Panc1 (cell line): Measurements from ENCODE around the gene MYLK. TPM values are rescaled to one million over a fixed set of nuclear protein-coding genes. Genes with fewer than 3 reads are reported as not detected.

Source experiments
- ATAC-seq: fragments of 200-7000 bp; cut with Tn5 transposase; 2 replicates; pipeline ENCODE4 v1.9.1; 2020; ENCODE audit warnings: mild to moderate bottlenecking, moderate library complexity
- BruUV-seq: library from RNA; stranded (reverse); fragments of 400-500 nt; replicated peaks from 2 replicates; lab custom pipeline; 2021; lab: Mats Ljungman, UMichigan
- CTCF ChIA-PET: fragments of 300-600 bp; sonication (Branson Sonifier 250); formaldehyde crosslinking; loops from one replicate; lab custom pipeline; 2022; ENCODE audit warnings: antibody characterized with exemption; lab: Charles Lee
- POLR2A ChIA-PET: fragments of 300-600 bp; sonication (Branson Sonifier 250); formaldehyde crosslinking; loops from one replicate; lab custom pipeline; 2022; ENCODE audit warnings: antibody characterized with exemption; lab: Charles Lee
- DNase-seq: peaks from one replicate; pipeline ENCODE4 v3.0.0-alpha.2; 2010; ENCODE audit warnings: low read depth, low spot score
- H3K27ac ChIP-seq: 2 replicates; pipeline ENCODE4 v1.5.1; 2011; ENCODE audit warnings: mild to moderate bottlenecking, low read length, inconsistent platforms
- H3K27me3 ChIP-seq: fragments of 200-500 bp; sonication (Bioruptor generic); 2 replicates; pipeline ENCODE4 v1.6.0; 2014; ENCODE audit warnings: low read length, inconsistent platforms; ENCODE audit not compliant: control insufficient read depth, insufficient read depth
- H3K36me3 ChIP-seq: fragments of 200-500 bp; sonication (Bioruptor generic); 2 replicates; pipeline ENCODE4 v1.5.1; 2014; ENCODE audit warnings: inconsistent platforms, mild to moderate bottlenecking, low read length, moderate library complexity; ENCODE audit not compliant: control insufficient read depth, insufficient read depth
- H3K4me1 ChIP-seq: 2 replicates; pipeline ENCODE4 v1.5.1; 2011; ENCODE audit warnings: inconsistent platforms, mild to moderate bottlenecking, low read length, moderate library complexity; ENCODE audit not compliant: control insufficient read depth, insufficient read depth
- H3K4me3 ChIP-seq, 2 experiments: 2 replicates each; pipeline ENCODE4 v1.5.1; 2011 to 2012; ENCODE audit warnings: low read depth in 2 of 2, low read length in 2 of 2, mild to moderate bottlenecking in 2 of 2, inconsistent platforms in 1 of 2, moderate library complexity in 1 of 2
- H3K9me3 ChIP-seq: fragments of 200-500 bp; sonication (Bioruptor generic); 2 replicates; pipeline ENCODE4 v1.5.1; 2014; ENCODE audit warnings: low read depth, mild to moderate bottlenecking, inconsistent platforms, low read length, moderate library complexity; ENCODE audit not compliant: control insufficient read depth, insufficient read depth
- POLR2AphosphoS5 ChIP-seq: IDR thresholded peaks from 2 replicates; pipeline ENCODE4 v1.6.1; 2012; ENCODE audit warnings: mild to moderate bottlenecking, low read depth, low read length, moderate library complexity
- SIN3A ChIP-seq: IDR thresholded peaks from 2 replicates; pipeline ENCODE4 v1.6.1; 2012; ENCODE audit warnings: low read depth, mild to moderate bottlenecking, low read length, moderate library complexity, borderline replicate concordance; ENCODE audit not compliant: insufficient read depth
- TCF7L2 ChIP-seq: IDR thresholded peaks from 2 replicates; pipeline ENCODE4 v1.6.1; 2011; ENCODE audit warnings: mild to moderate bottlenecking, low read depth, low read length, inconsistent platforms
- in situ Hi-C: cut with HindIII; loops from 2 replicates; pipeline ENCODE4 v1.10.0; 2016; ENCODE audit warnings: low sequenced_read_pairs, low pct_unique_long_range_greater_than_20kb
- intact Hi-C: fragments of 100-400 bp; cut with micrococcal nuclease; formaldehyde crosslinking; loops from one replicate; pipeline ENCODE4 v1.10.0; 2022; ENCODE audit not compliant: unreplicated experiment
- total RNA-seq: library from RNA; stranded (reverse); gene quantifications from one replicate; pipeline ENCODE4 v1.2.1, GENCODE V29; 2021; ENCODE audit not compliant: unreplicated experiment
- TF ChIP-seq, protein P1 (sequence below), 2 experiments: IDR thresholded peaks; 2 replicates each; pipeline ENCODE4 v1.6.1; 2011 to 2012; ENCODE audit warnings: low read depth in 2 of 2, control low read depth in 1 of 2, low read length in 1 of 2, mild to moderate bottlenecking in 1 of 2, moderate library complexity in 1 of 2; ENCODE audit not compliant: insufficient read depth in 1 of 2
- TF ChIP-seq, protein P2 (sequence below): fragments of 450-650 bp; IDR thresholded peaks from 2 replicates; pipeline ENCODE4 v1.5.1; 2017; ENCODE audit warnings: mild to moderate bottlenecking

The MYLK gene
- total RNA-seq, 1 experiment from 2014 or later = 29.7 TPM

DNA sequence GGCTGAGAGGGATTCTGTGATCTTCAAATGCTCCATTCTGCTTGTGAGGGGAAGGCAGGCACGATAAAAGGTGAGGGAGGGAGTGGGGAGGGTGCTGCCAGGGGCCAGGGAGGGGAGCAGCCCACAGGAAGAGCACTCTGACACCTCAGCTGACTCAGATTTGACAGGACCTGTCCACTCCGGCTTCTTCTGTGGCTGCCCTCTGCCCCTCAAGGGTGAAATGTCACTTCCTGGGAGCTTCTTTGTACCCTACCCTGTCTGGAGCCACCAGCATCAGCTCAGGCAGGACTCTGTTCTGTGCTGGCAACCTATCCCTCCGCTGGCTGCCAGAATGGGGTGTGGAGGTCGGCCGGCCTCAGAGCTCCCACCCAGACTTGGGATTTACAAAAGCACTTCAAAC, 185.3 kb downstream of the MYLK start:
- TF ChIP-seq, protein P1, sequence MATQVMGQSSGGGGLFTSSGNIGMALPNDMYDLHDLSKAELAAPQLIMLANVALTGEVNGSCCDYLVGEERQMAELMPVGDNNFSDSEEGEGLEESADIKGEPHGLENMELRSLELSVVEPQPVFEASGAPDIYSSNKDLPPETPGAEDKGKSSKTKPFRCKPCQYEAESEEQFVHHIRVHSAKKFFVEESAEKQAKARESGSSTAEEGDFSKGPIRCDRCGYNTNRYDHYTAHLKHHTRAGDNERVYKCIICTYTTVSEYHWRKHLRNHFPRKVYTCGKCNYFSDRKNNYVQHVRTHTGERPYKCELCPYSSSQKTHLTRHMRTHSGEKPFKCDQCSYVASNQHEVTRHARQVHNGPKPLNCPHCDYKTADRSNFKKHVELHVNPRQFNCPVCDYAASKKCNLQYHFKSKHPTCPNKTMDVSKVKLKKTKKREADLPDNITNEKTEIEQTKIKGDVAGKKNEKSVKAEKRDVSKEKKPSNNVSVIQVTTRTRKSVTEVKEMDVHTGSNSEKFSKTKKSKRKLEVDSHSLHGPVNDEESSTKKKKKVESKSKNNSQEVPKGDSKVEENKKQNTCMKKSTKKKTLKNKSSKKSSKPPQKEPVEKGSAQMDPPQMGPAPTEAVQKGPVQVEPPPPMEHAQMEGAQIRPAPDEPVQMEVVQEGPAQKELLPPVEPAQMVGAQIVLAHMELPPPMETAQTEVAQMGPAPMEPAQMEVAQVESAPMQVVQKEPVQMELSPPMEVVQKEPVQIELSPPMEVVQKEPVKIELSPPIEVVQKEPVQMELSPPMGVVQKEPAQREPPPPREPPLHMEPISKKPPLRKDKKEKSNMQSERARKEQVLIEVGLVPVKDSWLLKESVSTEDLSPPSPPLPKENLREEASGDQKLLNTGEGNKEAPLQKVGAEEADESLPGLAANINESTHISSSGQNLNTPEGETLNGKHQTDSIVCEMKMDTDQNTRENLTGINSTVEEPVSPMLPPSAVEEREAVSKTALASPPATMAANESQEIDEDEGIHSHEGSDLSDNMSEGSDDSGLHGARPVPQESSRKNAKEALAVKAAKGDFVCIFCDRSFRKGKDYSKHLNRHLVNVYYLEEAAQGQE (IDR thresholded peaks at IDR 0.05; ENCODE audit: insufficient read depth in 1 of 2, low read depth in 2 of 2, low read length in 1 of 2) = no peak
- TF ChIP-seq POLR2AphosphoS5 = no peak
- no peak for TF ChIP-seq SIN3A
- no peak for TF ChIP-seq TCF7L2
- TF ChIP-seq, protein P2, sequence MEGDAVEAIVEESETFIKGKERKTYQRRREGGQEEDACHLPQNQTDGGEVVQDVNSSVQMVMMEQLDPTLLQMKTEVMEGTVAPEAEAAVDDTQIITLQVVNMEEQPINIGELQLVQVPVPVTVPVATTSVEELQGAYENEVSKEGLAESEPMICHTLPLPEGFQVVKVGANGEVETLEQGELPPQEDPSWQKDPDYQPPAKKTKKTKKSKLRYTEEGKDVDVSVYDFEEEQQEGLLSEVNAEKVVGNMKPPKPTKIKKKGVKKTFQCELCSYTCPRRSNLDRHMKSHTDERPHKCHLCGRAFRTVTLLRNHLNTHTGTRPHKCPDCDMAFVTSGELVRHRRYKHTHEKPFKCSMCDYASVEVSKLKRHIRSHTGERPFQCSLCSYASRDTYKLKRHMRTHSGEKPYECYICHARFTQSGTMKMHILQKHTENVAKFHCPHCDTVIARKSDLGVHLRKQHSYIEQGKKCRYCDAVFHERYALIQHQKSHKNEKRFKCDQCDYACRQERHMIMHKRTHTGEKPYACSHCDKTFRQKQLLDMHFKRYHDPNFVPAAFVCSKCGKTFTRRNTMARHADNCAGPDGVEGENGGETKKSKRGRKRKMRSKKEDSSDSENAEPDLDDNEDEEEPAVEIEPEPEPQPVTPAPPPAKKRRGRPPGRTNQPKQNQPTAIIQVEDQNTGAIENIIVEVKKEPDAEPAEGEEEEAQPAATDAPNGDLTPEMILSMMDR = no peak
- Histone ChIP-seq H3K27ac (no peak overlapping the region), H3K36me3 (no peaks in the 10 kb centered on the region), H3K4me1 (no peaks in the 10 kb centered on the region), H3K27me3 (no peaks in the 10 kb centered on the region), H3K9me3 (no peaks in the 10 kb centered on the region), H3K4me3 (no peak overlapping the region)
- DNase-seq (no peak), ATAC-seq (no peak)
- BruUV-seq = no TSS peak
- ChIA-PET POLR2A (no interaction called here), CTCF (interaction anchor here (1.0 to 1.4 kb wide), 2 partner anchors 45 to 46 kb away, joined by 3 to 4 read pairs; no protein-coding TSS in a partner anchor)
- in situ Hi-C loops (no loop called here), intact Hi-C loops (no loop called here)

DNA sequence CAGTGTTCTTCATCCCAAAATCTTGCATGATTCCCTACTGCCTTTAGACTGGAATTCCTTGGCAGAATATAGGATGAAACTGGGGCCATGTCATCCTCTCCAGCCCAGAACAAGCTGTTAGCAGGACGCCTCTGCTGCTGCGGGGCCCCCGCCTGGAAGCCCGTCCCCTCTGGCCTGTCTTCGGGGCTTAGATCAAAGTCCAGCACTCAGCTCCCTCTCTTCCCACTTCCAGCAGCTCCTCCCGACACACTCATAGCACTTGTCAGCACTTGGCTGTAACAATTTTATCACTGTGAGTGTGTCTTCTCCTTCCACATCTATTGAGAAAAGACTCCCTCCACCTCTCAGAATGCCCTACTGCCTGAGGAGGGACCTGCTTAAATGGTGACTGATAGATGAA, 187.3 kb downstream of the MYLK start:
- intact Hi-C loops = no loop called here
- no peak for DNase-seq
- Histone ChIP-seq H3K9me3 (no peaks in the 10 kb centered on the region), H3K36me3 (no peaks in the 10 kb centered on the region), H3K4me3 (no peak overlapping the region), H3K27ac (no peak overlapping the region), H3K27me3 (no peaks in the 10 kb centered on the region), H3K4me1 (no peaks in the 10 kb centered on the region)
- CTCF ChIA-PET = no interaction called here
- in situ Hi-C loops = no loop called here
- ATAC-seq = no peak
- TF ChIP-seq POLR2AphosphoS5 = no peak
- no peak for TF ChIP-seq TCF7L2
- TF ChIP-seq SIN3A = no peak
- TF ChIP-seq, protein P2 = no peak
- TF ChIP-seq, protein P1 (IDR thresholded peaks at IDR 0.05; ENCODE audit: insufficient read depth in 1 of 2, low read depth in 2 of 2, low read length in 1 of 2) = no peak
- POLR2A ChIA-PET = no interaction called here
- BruUV-seq = no TSS peak
